C4-2B (cell line): ENCODE data around the gene ATG7.

Experiments used
- CTCF ChIP-seq: fragments of 450-650 bp; conservative IDR thresholded peaks from 2 replicates; pipeline ENCODE4 v1.5.1; 2017; ENCODE audit warnings: mild to moderate bottlenecking
- ZFX ChIP-seq: fragments of 450-650 bp; IDR thresholded peaks from 2 replicates; pipeline ENCODE4 v1.6.1; 2017

DNA sequence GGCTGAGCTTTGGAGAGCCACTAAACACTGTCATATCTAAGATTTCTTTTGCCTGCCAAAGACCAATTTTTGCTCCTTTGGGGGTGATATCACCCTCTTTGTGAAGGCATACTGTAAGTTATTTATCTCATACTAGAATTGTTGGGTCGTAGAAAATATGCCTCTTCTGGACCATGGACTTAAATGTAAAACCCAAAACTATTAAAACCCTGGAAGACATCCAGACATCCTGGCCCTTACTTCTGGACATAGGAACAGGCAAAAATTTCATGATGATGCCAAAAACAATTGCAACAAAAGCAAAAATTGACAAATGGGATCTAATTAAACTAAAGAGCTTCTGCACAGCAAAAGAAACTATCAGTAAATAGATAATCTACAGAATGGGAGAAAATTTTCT, 172.2 kb downstream of the ATG7 start:
- TF ChIP-seq CTCF (no peak), ZFX (no peak)
